A549 (cell line): Measurements from ENCODE around the gene TRPC6. TPM values are rescaled to one million over a fixed set of nuclear protein-coding genes. Genes with fewer than 3 reads are reported as not detected.
"Not testable (repeated sequence)": the region's sequence is repeated elsewhere in the genome, so short reads cannot be mapped to it uniquely, and the experiment has no call there.

Source experiments
- ATAC-seq, 2 experiments: fragments of 200-7000 bp in 1 of 2; fragments of >200 bp in 1 of 2; cut with Nextera tagmentation in 1 of 2; cut with Tn5 transposase in 1 of 2; 3 replicates each; pipeline versions ENCODE4 v1.8.0 to v1.9.1; 2018 to 2020; ENCODE audit warnings: mild to moderate bottlenecking in 1 of 2, moderate library complexity in 1 of 2
- CTCF ChIA-PET: fragments of 300-600 bp; sonication (Branson Sonifier 250); formaldehyde crosslinking; extraction: SDS; loops from one replicate; lab custom pipeline; 2021; ENCODE audit warnings: antibody characterized with exemption, inconsistent platforms; lab: Yijun Ruan, JAX
- POLR2A ChIA-PET: fragments of 350-600 bp; formaldehyde crosslinking; extraction: SDS; loops from one replicate; lab custom pipeline; 2021; ENCODE audit warnings: antibody characterized with exemption, inconsistent platforms; lab: Yijun Ruan, JAX
- DNase-seq, 2 experiments: peaks; one replicate each; pipeline versions ENCODE4 v3.0.0 to v3.0.0-alpha.2; 2011 to 2016; ENCODE audit warnings: low read depth in 1 of 2, low spot score in 1 of 2
- FAIRE-seq: peaks from 2 replicates; lab custom pipeline; 2011; peaks lifted over from hg19 to GRCh38; lab: Jason Lieb, UNC
- H3K27ac ChIP-seq, 2 experiments: fragments of >200 bp; sonication (Bioruptor Twin); formaldehyde crosslinking; 3 replicates each; pipeline ENCODE4 v1.5.1; 2016 to 2017
- H3K4me1 ChIP-seq: fragments of >200 bp; sonication (Bioruptor Twin); formaldehyde crosslinking; 3 replicates; pipeline ENCODE4 v1.6.1; 2016
- H3K4me2 ChIP-seq: fragments of >200 bp; sonication (Bioruptor Twin); formaldehyde crosslinking; 3 replicates; pipeline ENCODE4 v1.6.1; 2016
- H3K4me3 ChIP-seq: fragments of >200 bp; sonication (Bioruptor Twin); formaldehyde crosslinking; 3 replicates; pipeline ENCODE4 v1.5.1; 2016
- H3K9me3 ChIP-seq: fragments of >200 bp; sonication (Bioruptor Twin); formaldehyde crosslinking; 3 replicates; pipeline ENCODE4 v1.6.1; 2016
- CBX2 ChIP-seq: fragments of 200-600 bp; sonication (generic); IDR thresholded peaks from 2 replicates; pipeline ENCODE4 v1.6.1; 2016; ENCODE audit warnings: low read depth, mild to moderate bottlenecking, borderline replicate concordance
- CTCF ChIP-seq: fragments of >200 bp; sonication (Bioruptor Twin); formaldehyde crosslinking; IDR thresholded peaks from 3 replicates; pipeline ENCODE4 v1.5.1; 2016
- EHF ChIP-seq: fragments of 250-450 bp; sonication (Bioruptor Pico); IDR thresholded peaks from 2 replicates; pipeline ENCODE4 v1.5.0; 2020; ENCODE audit warnings: mild to moderate bottlenecking
- ELK1 ChIP-seq: fragments of 150-350 bp; IDR thresholded peaks from 2 replicates; pipeline ENCODE4 v1.6.1; 2014; ENCODE audit warnings: low read depth, mild to moderate bottlenecking, low read length
- EP300 ChIP-seq, 2 experiments: fragments of >200 bp; sonication (Bioruptor Twin); formaldehyde crosslinking; IDR thresholded peaks; 2 replicates in 1 of 2; 3 replicates in 1 of 2; pipeline ENCODE4 v1.6.1; 2016 to 2017
- FOXS1 ChIP-seq: fragments of 250-450 bp; sonication (Bioruptor Pico); IDR thresholded peaks from 2 replicates; pipeline ENCODE4 v1.5.0; 2020; ENCODE audit warnings: mild to moderate bottlenecking, moderate library complexity
- HDAC2 ChIP-seq: fragments of 200-600 bp; sonication (generic); IDR thresholded peaks from 2 replicates; pipeline ENCODE4 v1.6.1; 2016
- HMGXB4 ChIP-seq: fragments of 250-450 bp; sonication (Bioruptor Pico); IDR thresholded peaks from 2 replicates; pipeline ENCODE4 v1.5.0; 2021; ENCODE audit warnings: mild to moderate bottlenecking, moderate library complexity, borderline replicate concordance
- HOXA7 ChIP-seq: fragments of 250-450 bp; sonication (Bioruptor Pico); IDR thresholded peaks from 2 replicates; pipeline ENCODE4 v1.5.0; 2020; ENCODE audit warnings: mild to moderate bottlenecking, moderate library complexity
- HOXB13 ChIP-seq: fragments of 250-450 bp; sonication (Bioruptor Pico); IDR thresholded peaks from 2 replicates; pipeline ENCODE4 v1.5.0; 2020; ENCODE audit warnings: low read depth, mild to moderate bottlenecking, moderate library complexity
- KDM5A ChIP-seq: fragments of 200-600 bp; sonication (generic); IDR thresholded peaks from 2 replicates; pipeline ENCODE4 v1.6.1; 2016; ENCODE audit warnings: antibody characterized with exemption, mild to moderate bottlenecking
- MAZ ChIP-seq: fragments of 150-350 bp; IDR thresholded peaks from 2 replicates; pipeline ENCODE4 v1.6.1; 2014; ENCODE audit warnings: antibody characterized with exemption, low read depth, low read length, borderline replicate concordance
- MYC ChIP-seq: IDR thresholded peaks from 2 replicates; pipeline ENCODE4 v1.6.1; 2012; ENCODE audit warnings: mild to moderate bottlenecking, inconsistent platforms, low read length, improper control_type of control experiment, borderline replicate concordance
- NPAS2 ChIP-seq: fragments of 250-450 bp; sonication (Bioruptor Pico); IDR thresholded peaks from 2 replicates; pipeline ENCODE4 v1.8.0; 2022; ENCODE audit warnings: mild to moderate bottlenecking, moderate library complexity, borderline replicate concordance
- PBX3 ChIP-seq: IDR thresholded peaks from 2 replicates; pipeline ENCODE4 v1.6.1; 2012
- POLR2AphosphoS2 ChIP-seq: conservative IDR thresholded peaks from 2 replicates; pipeline ENCODE4 v1.6.1; 2012; ENCODE audit warnings: low read length, improper control_type of control experiment, inconsistent platforms
- RARB ChIP-seq: fragments of 250-450 bp; sonication (Bioruptor Pico); IDR thresholded peaks from 2 replicates; pipeline ENCODE4 v1.8.0; 2021; ENCODE audit warnings: mild to moderate bottlenecking, moderate library complexity
- REST ChIP-seq: fragments of 200-600 bp; sonication (generic); IDR thresholded peaks from 2 replicates; pipeline ENCODE4 v1.6.1; 2016; ENCODE audit warnings: antibody characterized with exemption, mild to moderate bottlenecking, moderate library complexity
- RFX5 ChIP-seq: fragments of 450-650 bp; IDR thresholded peaks from 2 replicates; pipeline ENCODE4 v1.7.1; 2014; ENCODE audit warnings: antibody characterized with exemption, mild to moderate bottlenecking, moderate library complexity
- SMC3 ChIP-seq: fragments of >200 bp; sonication (Bioruptor Twin); formaldehyde crosslinking; IDR thresholded peaks from 3 replicates; pipeline ENCODE4 v1.6.1; 2018; ENCODE audit warnings: inconsistent platforms
- TP53 ChIP-seq: fragments of 250-450 bp; sonication (Bioruptor Pico); IDR thresholded peaks from 2 replicates; pipeline ENCODE4 v1.5.0; 2021; ENCODE audit warnings: mild to moderate bottlenecking, moderate library complexity
- ZC3H11A ChIP-seq: fragments of 450-650 bp; IDR thresholded peaks from 2 replicates; pipeline ENCODE4 v1.6.1; 2014; ENCODE audit warnings: antibody characterized with exemption, mild to moderate bottlenecking
- ZNF302 ChIP-seq: fragments of 250-450 bp; sonication (Bioruptor Pico); IDR thresholded peaks from 2 replicates; pipeline ENCODE4 v1.9.0; 2021; ENCODE audit warnings: inconsistent platforms, mild to moderate bottlenecking, moderate library complexity
- ZSCAN20 ChIP-seq: fragments of 250-450 bp; sonication (Bioruptor Pico); IDR thresholded peaks from 2 replicates; pipeline ENCODE4 v1.8.0; 2022; ENCODE audit warnings: mild to moderate bottlenecking, moderate library complexity
- WGBS: methylation state at CpG from one replicate; pipeline ENCODE4 v1.1.6; 2017; ENCODE audit errors: missing lambda C conversion rate; 5-methylcytosine and 5-hydroxymethylcytosine counted together
- polyA plus RNA-seq, 4 experiments: library from polyadenylated mRNA; depleted of rRNA in 3 of 4; stranded (reverse); fragments of >200 nt; fragmentation: RNase III in 1 of 4; extraction: RNeasy Plus Mini Kit Qiagen cat#74134 plus additional on column Dnase treatment in 1 of 4; gene quantifications; 2 replicates in 3 of 4; 3 replicates in 1 of 4; pipeline ENCODE4 v1.2.3, GENCODE V29; 2011 to 2017

TRPC6 gene
- polyA plus RNA-seq, 2 of the 4 experiments (the other 2 are of a cell fraction): 0.70 to 1.0 TPM

GRCh38 chr11:101470419-101470818 lies 113.4 kb downstream of the TRPC6 start:
- DNase-seq (no peak), FAIRE-seq (no peak), ATAC-seq (no peak)
- Histone ChIP-seq H3K4me1 (0 out of 3 replicates have a peak, but pooled peaks cover 6% of the 10 kb centered on the region), H3K27ac (no peak overlapping the region), H3K4me2 (peak overlapping the region; percentile 52), H3K4me3 (no peak overlapping the region), H3K9me3 (no peaks in the 10 kb centered on the region)
- ChIA-PET CTCF (no interaction called here), POLR2A (no interaction called here)
- TF ChIP-seq HOXB13: no peak
- no peak for TF ChIP-seq SMC3
- TF ChIP-seq POLR2AphosphoS2: no peak
- no peak for TF ChIP-seq CTCF
- no peak for TF ChIP-seq ZSCAN20
- TF ChIP-seq NPAS2 (CRISPR knock-in tag): no peak
- no peak for TF ChIP-seq KDM5A
- no peak for TF ChIP-seq RFX5
- TF ChIP-seq PBX3: no peak
- TF ChIP-seq EP300 (IDR thresholded peaks at IDR 0.05): no peak
- TF ChIP-seq MAZ: no peak
- TF ChIP-seq FOXS1 (CRISPR knock-in tag): no peak
- WGBS: 76% methylated on average over 1 of the region's 2 CpGs

- ATAC-seq (no peak), DNase-seq (no peak), FAIRE-seq (no peak)
- ChIA-PET POLR2A (no interaction called here), CTCF (no interaction called here)
- TF ChIP-seq HDAC2: no peak
- TF ChIP-seq POLR2AphosphoS2: no peak
- TF ChIP-seq HOXA7 (CRISPR knock-in tag): no peak
- no peak for TF ChIP-seq REST
- no peak for TF ChIP-seq EP300 (IDR thresholded peaks at IDR 0.05)
- no peak for TF ChIP-seq RFX5
- TF ChIP-seq TP53: no peak
- TF ChIP-seq NPAS2 (CRISPR knock-in tag): no peak
- no peak for TF ChIP-seq HMGXB4 (CRISPR knock-in tag)
- TF ChIP-seq RARB (CRISPR knock-in tag): no peak
- TF ChIP-seq MAZ: no peak
- TF ChIP-seq PBX3: no peak
- TF ChIP-seq ZNF302 (CRISPR knock-in tag): no peak
- TF ChIP-seq ZC3H11A: no peak
- TF ChIP-seq EHF: no peak
- no peak for TF ChIP-seq ELK1
- TF ChIP-seq MYC: no peak
- TF ChIP-seq CBX2: no peak
- no peak for TF ChIP-seq FOXS1 (CRISPR knock-in tag)
- no peak for TF ChIP-seq SMC3
- no peak overlapping the region for H3K4me3 ChIP-seq
- no peaks in the 10 kb centered on the region for H3K9me3 ChIP-seq
- H3K4me2 ChIP-seq: no peak overlapping the region
- WGBS: 57% methylated on average over 3 of the region's 4 CpGs
- 0 out of 3 replicates have a peak, but pooled peaks cover 6% of the 10 kb centered on the region for H3K4me1 ChIP-seq
- no peak overlapping the region for H3K27ac ChIP-seq
Measured at GRCh38 chr11:101466352-101466751, 117.5 kb downstream of the TRPC6 start.

GRCh38 chr11:101464388-101464787 lies 119.4 kb downstream of the TRPC6 start:
- H3K4me2 ChIP-seq, H3K27ac ChIP-seq, CTCF ChIA-PET, POLR2A ChIA-PET, H3K4me1 ChIP-seq, H3K4me3 ChIP-seq, DNase-seq, ATAC-seq, H3K9me3 ChIP-seq, FAIRE-seq: not testable (repeated sequence)
